ENCODE measurements around the gene MISP3.

- no peak for TF ChIP-seq POLR2AphosphoS5 (IDR thresholded peaks at IDR 0.05; ENCODE audit: low read depth, low read length)
- no peak for TF ChIP-seq TAF1 (IDR thresholded peaks at IDR 0.05; ENCODE audit: borderline replicate concordance, insufficient read depth, low read length)
- TF ChIP-seq REST (IDR thresholded peaks at IDR 0.05; ENCODE audit: insufficient read depth in 1 of 2, low read depth in 2 of 2, low read length in 2 of 2) = no peak
Measured at GRCh38 chr19:14063105-14063504, 9.5 kb upstream of the MISP3 start.
